Gastroesophageal sphincter (tissue), 4 donors: ENCODE results near the gene PPP2R5D. TPM values are rescaled to one million over a fixed set of nuclear protein-coding genes. Genes with fewer than 3 reads are reported as not detected.
A peak's percentile ranks its signal among the peaks of the same experiment; 100 is the strongest.

ENCODE experiments used
- ATAC-seq: fragments of 150-250 bp; one replicate; pipeline ENCODE4 v1.9.1; 2016; ENCODE audit warnings: mild to moderate bottlenecking, moderate library complexity
- H3K27ac ChIP-seq, 4 donors: fragments of 200-600 bp; sonication (generic) in 3 of 4; 1 replicate in 3 of 4; 2 replicates in 1 of 4; pipeline ENCODE4 v1.5.1; 2016 to 2019
- H3K27me3 ChIP-seq: fragments of 200-600 bp; sonication (generic); one replicate; pipeline ENCODE4 v1.5.1; 2019
- H3K36me3 ChIP-seq, 2 donors: fragments of 200-600 bp; sonication (generic); one replicate each; pipeline ENCODE4 v1.5.1; 2019; ENCODE audit warnings: control low read depth in 1 of 2
- H3K4me1 ChIP-seq, 3 donors: fragments of 200-600 bp; sonication (generic); 1 replicate in 2 of 3; 2 replicates in 1 of 3; pipeline ENCODE4 v1.5.1; 2016 to 2019; ENCODE audit warnings: control low read depth in 2 of 3
- H3K4me3 ChIP-seq, 2 donors: fragments of 200-600 bp; sonication (generic); one replicate each; pipeline ENCODE4 v1.5.1; 2019; ENCODE audit warnings: mild to moderate bottlenecking in 1 of 2, moderate library complexity in 1 of 2
- H3K9me3 ChIP-seq, 3 donors: fragments of 200-600 bp; sonication (generic); one replicate each; pipeline ENCODE4 v1.5.1; 2017 to 2019; ENCODE audit warnings: control low read depth in 2 of 3
- EP300 ChIP-seq: sonication (generic); formaldehyde crosslinking; IDR thresholded peaks from one replicate; pipeline ENCODE4 v1.6.1; 2017; ENCODE audit warnings: antibody characterized with exemption, mild to moderate bottlenecking
- POLR2A ChIP-seq, 2 donors: fragments of 450-650 bp; IDR thresholded peaks; one replicate each; pipeline ENCODE4 v1.6.1; 2017; ENCODE audit warnings: antibody characterized with exemption in 2 of 2, mild to moderate bottlenecking in 2 of 2, moderate library complexity in 1 of 2
- POLR2AphosphoS5 ChIP-seq: sonication (generic); formaldehyde crosslinking; IDR thresholded peaks from one replicate; pipeline ENCODE4 v1.6.1; 2017; ENCODE audit warnings: antibody characterized with exemption
- WGBS, 2 donors: methylation state at CpG; one replicate each; pipeline ENCODE4 v1.1.5; 2018; ENCODE audit warnings: low coverage in 1 of 2; 5-methylcytosine and 5-hydroxymethylcytosine counted together
- total RNA-seq, 4 donors: library from RNA; depleted of rRNA; stranded (reverse); fragments of >200 nt; gene quantifications; one replicate each; pipeline ENCODE4 v1.1.0, GENCODE V29; 2016
- TF ChIP-seq, protein P1 (sequence below), 4 experiments: fragments of 200-600 bp in 2 of 4; fragments of 450-650 bp in 2 of 4; sonication (generic) in 1 of 4; IDR thresholded peaks; one replicate each; pipeline ENCODE4 v1.5.1; 2017 to 2019; ENCODE audit warnings: antibody characterized with exemption in 4 of 4, mild to moderate bottlenecking in 2 of 4, moderate library complexity in 2 of 4

PPP2R5D gene
- total RNA-seq, 4 donors from 2014 or later, result 30.0 to 45.1 (median 36.3) TPM

GRCh38 chr6:43005844-43006243 lies 21.5 kb downstream of the PPP2R5D start:
- TF ChIP-seq, protein P1, sequence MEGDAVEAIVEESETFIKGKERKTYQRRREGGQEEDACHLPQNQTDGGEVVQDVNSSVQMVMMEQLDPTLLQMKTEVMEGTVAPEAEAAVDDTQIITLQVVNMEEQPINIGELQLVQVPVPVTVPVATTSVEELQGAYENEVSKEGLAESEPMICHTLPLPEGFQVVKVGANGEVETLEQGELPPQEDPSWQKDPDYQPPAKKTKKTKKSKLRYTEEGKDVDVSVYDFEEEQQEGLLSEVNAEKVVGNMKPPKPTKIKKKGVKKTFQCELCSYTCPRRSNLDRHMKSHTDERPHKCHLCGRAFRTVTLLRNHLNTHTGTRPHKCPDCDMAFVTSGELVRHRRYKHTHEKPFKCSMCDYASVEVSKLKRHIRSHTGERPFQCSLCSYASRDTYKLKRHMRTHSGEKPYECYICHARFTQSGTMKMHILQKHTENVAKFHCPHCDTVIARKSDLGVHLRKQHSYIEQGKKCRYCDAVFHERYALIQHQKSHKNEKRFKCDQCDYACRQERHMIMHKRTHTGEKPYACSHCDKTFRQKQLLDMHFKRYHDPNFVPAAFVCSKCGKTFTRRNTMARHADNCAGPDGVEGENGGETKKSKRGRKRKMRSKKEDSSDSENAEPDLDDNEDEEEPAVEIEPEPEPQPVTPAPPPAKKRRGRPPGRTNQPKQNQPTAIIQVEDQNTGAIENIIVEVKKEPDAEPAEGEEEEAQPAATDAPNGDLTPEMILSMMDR (IDR thresholded peaks at IDR 0.05), result no peak
- TF ChIP-seq POLR2A (IDR thresholded peaks at IDR 0.05), result no peak
- TF ChIP-seq POLR2AphosphoS5, result no peak
- TF ChIP-seq EP300, result no peak
- no peak for ATAC-seq
- Histone ChIP-seq H3K4me1 (no peaks in the 10 kb centered on the region), H3K4me3 (no peak overlapping the region), H3K27me3 (no peaks in the 10 kb centered on the region), H3K36me3 (peaks cover 0 to 71% of the 10 kb centered on the region in 2 donors), H3K27ac (no peak overlapping the region), H3K9me3 (no peaks in the 10 kb centered on the region)
- WGBS, 2 donors, result 73 to 82% methylated on average over 3 to 5 of the region's 5 CpGs

DNA sequence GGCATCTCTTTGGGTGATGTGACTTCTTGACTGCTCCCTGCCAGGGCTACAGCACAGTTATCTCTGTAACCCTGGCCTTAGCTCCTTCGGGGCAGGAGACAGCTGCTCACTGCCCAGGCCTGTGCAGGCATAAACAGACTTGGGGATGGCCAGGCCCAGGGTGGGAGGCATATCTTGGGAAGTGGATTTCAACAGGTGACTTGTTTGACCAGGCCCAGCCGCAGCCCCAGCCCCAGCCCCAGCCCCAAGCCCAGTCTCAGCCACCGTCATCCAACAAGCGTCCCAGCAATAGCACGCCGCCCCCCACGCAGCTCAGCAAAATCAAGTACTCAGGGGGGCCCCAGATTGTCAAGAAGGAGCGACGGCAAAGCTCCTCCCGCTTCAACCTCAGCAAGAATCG lies 21.9 kb downstream of the PPP2R5D start:
- H3K9me3 ChIP-seq, result no peaks in the 10 kb centered on the region
- no peaks in the 10 kb centered on the region for H3K27me3 ChIP-seq
- H3K4me3 ChIP-seq, result no peak overlapping the region
- peaks cover 0 to 72% of the 10 kb centered on the region in 2 donors for H3K36me3 ChIP-seq
- H3K4me1 ChIP-seq, result no peaks in the 10 kb centered on the region
- ATAC-seq, result no peak
- no peak for TF ChIP-seq POLR2AphosphoS5
- TF ChIP-seq, protein P1 (IDR thresholded peaks at IDR 0.05), result no peak
- no peak for TF ChIP-seq EP300
- no peak for TF ChIP-seq POLR2A (IDR thresholded peaks at IDR 0.05)
- no peak overlapping the region for H3K27ac ChIP-seq
- WGBS, 2 donors, result 93 to 100% methylated on average over 1 to 4 of the region's 11 CpGs

GRCh38 chr6:43007126-43007525 lies 22.8 kb downstream of the PPP2R5D start:
- no peaks in the 10 kb centered on the region for H3K9me3 ChIP-seq
- no peaks in the 10 kb centered on the region for H3K27me3 ChIP-seq
- WGBS, 2 donors, result 90% methylated on average over 6 of the region's 9 CpGs; no CpG with 5 or more reads in 1 of the 2 donors
- H3K4me1 ChIP-seq, result peaks cover 0 to 7% (median 0%) of the 10 kb centered on the region in 3 donors
- no peak for ATAC-seq
- H3K4me3 ChIP-seq, result no peak overlapping the region
- H3K36me3 ChIP-seq, result peaks cover 0 to 76% of the 10 kb centered on the region in 2 donors
- H3K27ac ChIP-seq, result no peak overlapping the region
- no peak for TF ChIP-seq EP300
- TF ChIP-seq POLR2A (IDR thresholded peaks at IDR 0.05), result peak in 1 of 2 donors; percentile 9

- no peak for ATAC-seq
- TF ChIP-seq POLR2AphosphoS5 (no peak), EP300 (no peak), POLR2A (IDR thresholded peaks at IDR 0.05) (no peak)
- TF ChIP-seq, protein P1 (IDR thresholded peaks at IDR 0.05), result peak in 2 of 4 experiments; percentile 40 to 44
- Histone ChIP-seq H3K27ac (no peak overlapping the region), H3K4me3 (no peak overlapping the region), H3K36me3 (peaks cover 0 to 68% of the 10 kb centered on the region in 2 donors), H3K4me1 (peaks cover 0 to 21% (median 7%) of the 10 kb centered on the region in 3 donors), H3K27me3 (no peaks in the 10 kb centered on the region), H3K9me3 (no peaks in the 10 kb centered on the region)
- WGBS, 2 donors, result no CpG with 5 or more reads among the region's 6 CpGs
Observed at GRCh38 chr6:43009124-43009523, 24.8 kb downstream of the PPP2R5D start.

- no peak overlapping the region for H3K4me3 ChIP-seq
- TF ChIP-seq EP300, result no peak
- TF ChIP-seq POLR2AphosphoS5, result no peak
- no peak for TF ChIP-seq POLR2A (IDR thresholded peaks at IDR 0.05)
- TF ChIP-seq, protein P1 (IDR thresholded peaks at IDR 0.05), result no peak
- H3K4me1 ChIP-seq, result peaks cover 0 to 39% (median 21%) of the 10 kb centered on the region in 3 donors
- no peak for ATAC-seq
- no peak overlapping the region for H3K27ac ChIP-seq
- H3K9me3 ChIP-seq, result no peaks in the 10 kb centered on the region
- H3K36me3 ChIP-seq, result peaks cover 0 to 62% of the 10 kb centered on the region in 2 donors
- H3K27me3 ChIP-seq, result no peaks in the 10 kb centered on the region
- WGBS, 2 donors, result 0 to 79% methylated on average over 1 to 4 of the region's 6 CpGs
Observed at GRCh38 chr6:43011207-43011606, 26.8 kb downstream of the PPP2R5D start.
